RWPE1 (cell line): ENCODE data around the gene TCAP.
"Not testable (repeated sequence)": the region's sequence is repeated elsewhere in the genome, so short reads cannot be mapped to it uniquely, and the experiment has no call there.

Source experiments
- CTCF ChIA-PET: fragments of 350-600 bp; sonication (Branson Sonifier 250); formaldehyde crosslinking; extraction: SDS; loops from one replicate; lab custom pipeline; 2021; lab: Yijun Ruan, JAX
- POLR2A ChIA-PET: fragments of 400-600 bp; formaldehyde crosslinking; extraction: SDS; loops from one replicate; lab custom pipeline; 2020; ENCODE audit warnings: antibody characterized with exemption; ENCODE audit not compliant: low non-redundant PET; lab: Yijun Ruan, JAX
- DNase-seq: peaks from one replicate; pipeline ENCODE4 v3.0.0; 2012; ENCODE audit warnings: low spot score
- H3K27ac ChIP-seq: fragments of 450-650 bp; 2 replicates; pipeline ENCODE4 v1.5.1; 2017
- CTCF ChIP-seq: fragments of 450-650 bp; conservative IDR thresholded peaks from 2 replicates; pipeline ENCODE4 v1.5.1; 2017; ENCODE audit warnings: low read depth, mild to moderate bottlenecking

TCAP gene

GRCh38 chr17:39696731-39697130 lies 31.6 kb downstream of the TCAP start:
- no peak overlapping the region for H3K27ac ChIP-seq
- no peak for TF ChIP-seq CTCF
- CTCF ChIA-PET, result no interaction called here
- DNase-seq, result no peak
- POLR2A ChIA-PET, result no interaction called here

GRCh38 chr17:39697961-39698360 lies 32.8 kb downstream of the TCAP start:
- ChIA-PET POLR2A (no interaction called here), CTCF (interaction anchor here (0.6 kb wide), 1 partner anchor 701 kb away, joined by 6 read pairs; no protein-coding TSS in a partner anchor)
- TF ChIP-seq CTCF, result no peak
- no peak for DNase-seq
- no peak overlapping the region for H3K27ac ChIP-seq

GRCh38 chr17:39699157-39699817 lies 34.1 kb downstream of the TCAP start:
- ChIA-PET POLR2A (interaction anchor here (0.6 to 1.3 kb wide), 7 partner anchors 11 to 828 kb away, joined by 3 to 10 read pairs (median 4); partner anchors contain the start of genes MIEN1 and PGAP3), CTCF (interaction anchor here (0.8 to 1.3 kb wide), 4 partner anchors 10 to 78 kb away, joined by 3 to 4 read pairs (median 4); partner anchors contain the start of gene MIEN1)
- H3K27ac ChIP-seq, result peak overlapping the region; percentile 75
- DNase-seq, result not testable (repeated sequence)

- CTCF ChIA-PET, result interaction anchor here (0.8 to 1.6 kb wide), 5 partner anchors 11 to 78 kb away, joined by 3 to 4 read pairs (median 3); partner anchors contain the start of gene MIEN1
Observed at GRCh38 chr17:39699818-39700147, 34.6 kb downstream of the TCAP start, which contains the start of gene ERBB2. TSS of gene ERBB2 (plus strand) at chr17:39700064. CDS start at chr17:39700239, 175 bp downstream.

GRCh38 chr17:39700148-39700987 lies 35.2 kb downstream of the TCAP start:
- ChIA-PET CTCF (interaction anchor here (0.8 to 1.6 kb wide), 5 partner anchors 29 to 79 kb away, joined by 3 to 4 read pairs (median 3); partner anchors contain the start of genes MIEN1 and PNMT), POLR2A (interaction anchor here (0.6 to 1.3 kb wide), 4 partner anchors 12 to 205 kb away, joined by 3 to 10 read pairs (median 4); partner anchors contain the start of gene PGAP3)
- peak overlapping the region; percentile 75 for H3K27ac ChIP-seq
- peak; percentile 41 for DNase-seq
- no peak for TF ChIP-seq CTCF

More at GRCh38 chr17:39699818-39700147, 34.6 kb downstream of the TCAP start, which contains the start of gene ERBB2:
- DNase-seq, result peak; percentile 87
- no peak for TF ChIP-seq CTCF
- peak within 1 kb of the TSS; percentile 75 for H3K27ac ChIP-seq
- POLR2A ChIA-PET, result interaction anchor here (0.6 to 1.3 kb wide), 6 partner anchors 11 to 205 kb away, joined by 3 to 10 read pairs (median 4); partner anchors contain the start of genes MIEN1 and PGAP3

- peak; percentile 26 for DNase-seq
- POLR2A ChIA-PET, result interaction anchor here (0.9 kb wide), 1 partner anchor 29 kb away, joined by 3 read pairs; the partner anchor contains the start of gene MIEN1
- no peak for TF ChIP-seq CTCF
- CTCF ChIA-PET, result interaction anchor here (0.8 to 1.6 kb wide), 3 partner anchors 28 to 47 kb away, joined by 3 read pairs; partner anchors contain the start of gene PNMT
- peak overlapping the region; percentile 75 for H3K27ac ChIP-seq
Observed at GRCh38 chr17:39701012-39701783, 36.0 kb downstream of the TCAP start.
